Right ventricle myocardium inferior (tissue), 1 donor: ENCODE data around the gene FBXW2. TPM values are rescaled to one million over a fixed set of nuclear protein-coding genes. Genes with fewer than 3 reads are reported as not detected.

Experiments used
- ATAC-seq: fragments of 200-7000 bp; cut with Tn5 transposase; one replicate; pipeline ENCODE4 v1.9.1; 2020; ENCODE audit warnings: mild to moderate bottlenecking, moderate library complexity
- DNase-seq: peaks from one replicate; pipeline ENCODE4 v3.0.0; 2021; ENCODE audit errors: missing footprints
- intact Hi-C: fragments of 100-400 bp; cut with DNase I; formaldehyde crosslinking; loops from one replicate; pipeline ENCODE4 v1.11.0; 2022
- total RNA-seq: library from RNA; stranded (reverse); fragmentation: NEBNext Ultra II Directional; extraction: Animal tissue kit (Norgen Biotek cat#: 25700); gene quantifications from one replicate; pipeline ENCODE4 v1.2.1, GENCODE V29; 2021
- donor health status: DM: no; HTN: yes; CAD: no; lungs with severe emphysema.

Gene FBXW2
- total RNA-seq, 1 donor from 2014 or later: 41.0 TPM

- DNase-seq (no peak), ATAC-seq (no peak)
- intact Hi-C loops: no loop called here
Observed at GRCh38 chr9:120726484-120726883, 66.7 kb downstream of the FBXW2 start.

- DNase-seq: no peak
- no peak for ATAC-seq
- intact Hi-C loops: no loop called here
Observed at GRCh38 chr9:120725907-120726306, 67.3 kb downstream of the FBXW2 start.

GRCh38 chr9:120724757-120725400, 68.3 kb downstream of the FBXW2 start:
- ATAC-seq (no peak), DNase-seq (no peak)
- intact Hi-C loops: no loop called here

- no peak for ATAC-seq
- intact Hi-C loops: no loop called here
- DNase-seq: no peak
Observed at GRCh38 chr9:120723565-120723964, 69.7 kb downstream of the FBXW2 start.

- DNase-seq (no peak), ATAC-seq (no peak)
- intact Hi-C loops: no loop called here
Observed at GRCh38 chr9:120720404-120720803, 72.8 kb downstream of the FBXW2 start.

GRCh38 chr9:120718316-120718715, 74.9 kb downstream of the FBXW2 start:
- intact Hi-C loops: no loop called here
- ATAC-seq (no peak), DNase-seq (no peak)

GRCh38 chr9:120717176-120717575, 76.0 kb downstream of the FBXW2 start:
- DNase-seq (no peak), ATAC-seq (no peak)
- intact Hi-C loops: no loop called here

GRCh38 chr9:120716483-120716882, 76.7 kb downstream of the FBXW2 start:
- DNase-seq (no peak), ATAC-seq (no peak)
- intact Hi-C loops: no loop called here

GRCh38 chr9:120715389-120715924, 77.8 kb downstream of the FBXW2 start:
- intact Hi-C loops: no loop called here
- ATAC-seq (peak; percentile 8), DNase-seq (peak; percentile 68)

- no peak for DNase-seq
- ATAC-seq: no peak
- intact Hi-C loops: loop anchor here (5.0 kb wide), 1 partner anchor 93 kb away; no protein-coding TSS in a partner anchor
Observed at GRCh38 chr9:120714846-120715388, 78.3 kb downstream of the FBXW2 start.

GRCh38 chr9:120714088-120714845, 78.9 kb downstream of the FBXW2 start, which contains the start of gene MEGF9:
TSS of gene MEGF9 (minus strand) at chr9:120714470. CDS start at chr9:120714358, 112 bp downstream.
- peak; percentile 99 for DNase-seq
- peak; percentile 98 for ATAC-seq
- intact Hi-C loops: loop anchor here (5.0 kb wide), 1 partner anchor 92 kb away; no protein-coding TSS in a partner anchor

- intact Hi-C loops: loop anchor here (5.0 kb wide), 1 partner anchor 91 kb away; no protein-coding TSS in a partner anchor
- ATAC-seq (no peak), DNase-seq (peak; percentile 70)
Observed at GRCh38 chr9:120713257-120714087, 79.7 kb downstream of the FBXW2 start.

- no peak for DNase-seq
- intact Hi-C loops: loop anchor here (5.0 kb wide), 1 partner anchor 90 kb away; no protein-coding TSS in a partner anchor
- no peak for ATAC-seq
Observed at GRCh38 chr9:120712539-120713031, 80.6 kb downstream of the FBXW2 start.

- no peak for ATAC-seq
- no peak for DNase-seq
- intact Hi-C loops: loop anchor here (5.0 kb wide), 1 partner anchor 90 kb away; no protein-coding TSS in a partner anchor
Observed at GRCh38 chr9:120711841-120712538, 81.2 kb downstream of the FBXW2 start.

GRCh38 chr9:120711354-120711753, 81.9 kb downstream of the FBXW2 start:
- intact Hi-C loops: loop anchor here (5.0 kb wide), 1 partner anchor 89 kb away; no protein-coding TSS in a partner anchor
- ATAC-seq (no peak), DNase-seq (no peak)

- no peak for ATAC-seq
- intact Hi-C loops: loop anchor here (5.0 kb wide), 1 partner anchor 88 kb away; no protein-coding TSS in a partner anchor
- DNase-seq: no peak
Observed at GRCh38 chr9:120710110-120710981, 82.9 kb downstream of the FBXW2 start.
